Ishikawa (cell line): ENCODE measurements around the gene GRID1.
A peak's percentile ranks its signal among the peaks of the same experiment; 100 is the strongest.

ENCODE experiments used
- CEBPB ChIP-seq: IDR thresholded peaks from 2 replicates; pipeline ENCODE4 v1.6.1; 2012
- CREB1 ChIP-seq: IDR thresholded peaks from 2 replicates; pipeline ENCODE4 v1.6.1; 2012; ENCODE audit warnings: low read depth
- EGR1 ChIP-seq: IDR thresholded peaks from 2 replicates; pipeline ENCODE4 v1.6.1; 2012
- EP300 ChIP-seq: IDR thresholded peaks from 2 replicates; pipeline ENCODE4 v1.6.1; 2012; ENCODE audit warnings: borderline replicate concordance
- FOXM1 ChIP-seq: IDR thresholded peaks from 2 replicates; pipeline ENCODE4 v1.6.1; 2012; ENCODE audit warnings: low read depth, borderline replicate concordance
- NFIC ChIP-seq: IDR thresholded peaks from 2 replicates; pipeline ENCODE4 v1.6.1; 2012
- RAD21 ChIP-seq: IDR thresholded peaks from 2 replicates; pipeline ENCODE4 v1.6.1; 2012; ENCODE audit warnings: low read depth
- TAF1 ChIP-seq: IDR thresholded peaks from 2 replicates; pipeline ENCODE4 v1.6.1; 2012; ENCODE audit warnings: low read depth, mild to moderate bottlenecking
- TCF12 ChIP-seq: IDR thresholded peaks from 2 replicates; pipeline ENCODE4 v1.6.1; 2012; ENCODE audit warnings: low read depth
- TEAD4 ChIP-seq: IDR thresholded peaks from 2 replicates; pipeline ENCODE4 v1.6.1; 2012
- YY1 ChIP-seq: IDR thresholded peaks from 2 replicates; pipeline ENCODE4 v1.6.1; 2012; ENCODE audit warnings: low read depth
- ZBTB7A ChIP-seq: IDR thresholded peaks from 2 replicates; pipeline ENCODE4 v1.6.1; 2012; ENCODE audit warnings: low read depth
- TF ChIP-seq, protein P1 (sequence below): IDR thresholded peaks from 2 replicates; pipeline ENCODE4 v1.6.1; 2012
- TF ChIP-seq, protein P2 (sequence below): IDR thresholded peaks from 2 replicates; pipeline ENCODE4 v1.6.1; 2012; ENCODE audit warnings: low read depth, mild to moderate bottlenecking
- TF ChIP-seq, protein P3 (sequence below): IDR thresholded peaks from 2 replicates; pipeline ENCODE4 v1.6.1; 2012

GRID1 gene

DNA sequence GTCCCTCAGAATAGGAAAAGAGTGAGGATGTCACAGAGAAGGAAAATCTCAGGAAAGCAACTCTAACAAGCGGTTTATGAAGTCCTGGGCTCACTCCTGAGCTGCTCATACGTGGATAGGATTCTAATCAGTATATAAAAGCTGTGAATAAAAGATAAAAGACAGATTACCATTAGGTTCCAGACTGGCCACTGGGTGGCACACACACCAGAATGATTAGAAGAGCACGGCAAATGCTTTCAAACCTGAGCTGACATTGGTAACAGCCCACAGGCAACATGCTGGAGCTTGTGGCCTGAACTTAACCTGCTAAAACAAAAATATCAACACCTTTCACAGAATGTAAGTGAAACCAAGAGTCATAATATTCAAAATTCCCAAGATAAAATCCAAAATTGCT is 370.8 kb downstream of the GRID1 start:
- TF ChIP-seq CEBPB (no peak), RAD21 (peak; percentile 46)
- TF ChIP-seq, protein P1, sequence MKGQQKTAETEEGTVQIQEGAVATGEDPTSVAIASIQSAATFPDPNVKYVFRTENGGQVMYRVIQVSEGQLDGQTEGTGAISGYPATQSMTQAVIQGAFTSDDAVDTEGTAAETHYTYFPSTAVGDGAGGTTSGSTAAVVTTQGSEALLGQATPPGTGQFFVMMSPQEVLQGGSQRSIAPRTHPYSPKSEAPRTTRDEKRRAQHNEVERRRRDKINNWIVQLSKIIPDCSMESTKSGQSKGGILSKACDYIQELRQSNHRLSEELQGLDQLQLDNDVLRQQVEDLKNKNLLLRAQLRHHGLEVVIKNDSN, result no peak

DNA sequence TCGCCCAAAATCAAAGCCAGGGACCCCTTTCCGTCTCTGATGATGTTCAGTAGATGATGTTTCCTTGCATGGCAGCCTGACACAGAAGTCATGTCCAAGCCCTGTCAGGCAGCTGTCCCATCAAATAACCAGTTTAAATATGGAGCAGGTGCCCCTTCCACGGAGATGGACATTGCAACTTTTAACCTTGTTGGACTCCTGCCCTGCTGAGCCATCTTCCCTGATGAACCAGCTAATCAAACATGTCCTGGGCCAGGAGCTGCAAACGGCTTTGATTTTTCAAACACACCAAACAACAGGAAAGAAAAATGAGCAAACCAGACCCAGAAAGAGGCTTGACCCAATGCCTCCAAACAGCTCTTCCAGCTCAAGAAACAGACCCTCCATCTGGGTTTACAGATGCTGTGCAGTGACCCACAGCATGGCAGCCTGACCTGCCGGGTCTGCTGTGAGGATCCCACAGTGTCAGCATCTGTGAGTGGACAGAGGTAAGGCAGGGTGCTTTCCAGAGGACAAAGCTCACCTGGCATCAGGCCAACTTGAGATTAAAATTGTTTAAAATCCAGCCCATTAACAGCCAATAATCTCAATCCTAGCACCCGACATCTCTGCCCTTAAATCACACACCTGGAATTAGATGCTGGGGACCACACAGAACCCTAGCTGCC is 372.6 kb downstream of the GRID1 start:
- TF ChIP-seq EP300, result no peak
- TF ChIP-seq, protein P2, sequence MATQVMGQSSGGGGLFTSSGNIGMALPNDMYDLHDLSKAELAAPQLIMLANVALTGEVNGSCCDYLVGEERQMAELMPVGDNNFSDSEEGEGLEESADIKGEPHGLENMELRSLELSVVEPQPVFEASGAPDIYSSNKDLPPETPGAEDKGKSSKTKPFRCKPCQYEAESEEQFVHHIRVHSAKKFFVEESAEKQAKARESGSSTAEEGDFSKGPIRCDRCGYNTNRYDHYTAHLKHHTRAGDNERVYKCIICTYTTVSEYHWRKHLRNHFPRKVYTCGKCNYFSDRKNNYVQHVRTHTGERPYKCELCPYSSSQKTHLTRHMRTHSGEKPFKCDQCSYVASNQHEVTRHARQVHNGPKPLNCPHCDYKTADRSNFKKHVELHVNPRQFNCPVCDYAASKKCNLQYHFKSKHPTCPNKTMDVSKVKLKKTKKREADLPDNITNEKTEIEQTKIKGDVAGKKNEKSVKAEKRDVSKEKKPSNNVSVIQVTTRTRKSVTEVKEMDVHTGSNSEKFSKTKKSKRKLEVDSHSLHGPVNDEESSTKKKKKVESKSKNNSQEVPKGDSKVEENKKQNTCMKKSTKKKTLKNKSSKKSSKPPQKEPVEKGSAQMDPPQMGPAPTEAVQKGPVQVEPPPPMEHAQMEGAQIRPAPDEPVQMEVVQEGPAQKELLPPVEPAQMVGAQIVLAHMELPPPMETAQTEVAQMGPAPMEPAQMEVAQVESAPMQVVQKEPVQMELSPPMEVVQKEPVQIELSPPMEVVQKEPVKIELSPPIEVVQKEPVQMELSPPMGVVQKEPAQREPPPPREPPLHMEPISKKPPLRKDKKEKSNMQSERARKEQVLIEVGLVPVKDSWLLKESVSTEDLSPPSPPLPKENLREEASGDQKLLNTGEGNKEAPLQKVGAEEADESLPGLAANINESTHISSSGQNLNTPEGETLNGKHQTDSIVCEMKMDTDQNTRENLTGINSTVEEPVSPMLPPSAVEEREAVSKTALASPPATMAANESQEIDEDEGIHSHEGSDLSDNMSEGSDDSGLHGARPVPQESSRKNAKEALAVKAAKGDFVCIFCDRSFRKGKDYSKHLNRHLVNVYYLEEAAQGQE, result no peak
- TF ChIP-seq CREB1, result no peak
- no peak for TF ChIP-seq CEBPB
- TF ChIP-seq TAF1, result no peak
- TF ChIP-seq YY1, result no peak
- no peak for TF ChIP-seq TEAD4
- TF ChIP-seq NFIC, result no peak
- no peak for TF ChIP-seq RAD21
- no peak for TF ChIP-seq ZBTB7A
- TF ChIP-seq, protein P3, sequence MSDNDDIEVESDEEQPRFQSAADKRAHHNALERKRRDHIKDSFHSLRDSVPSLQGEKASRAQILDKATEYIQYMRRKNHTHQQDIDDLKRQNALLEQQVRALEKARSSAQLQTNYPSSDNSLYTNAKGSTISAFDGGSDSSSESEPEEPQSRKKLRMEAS, result no peak
- TF ChIP-seq, protein P1, result no peak
- no peak for TF ChIP-seq EGR1
- TF ChIP-seq TCF12, result no peak
- no peak for TF ChIP-seq FOXM1

DNA sequence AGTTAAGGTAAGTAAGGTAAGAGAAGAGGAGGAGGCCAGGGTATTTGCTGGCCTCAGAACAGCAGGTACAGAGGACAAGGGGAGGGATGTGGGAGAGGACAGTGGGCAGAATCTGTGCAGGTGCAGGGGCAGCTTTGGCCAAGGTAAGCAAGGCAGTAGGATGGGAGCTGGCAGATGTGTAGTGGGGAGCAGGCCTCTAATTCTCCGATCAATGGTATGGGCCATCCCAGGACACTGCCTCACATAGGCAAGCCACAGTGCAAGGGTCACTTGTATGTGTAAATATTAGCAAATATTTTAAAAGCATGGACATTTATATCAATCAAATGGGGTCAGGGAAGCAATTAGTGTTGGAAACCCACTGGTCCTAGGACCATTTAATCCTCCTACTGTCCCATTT is 373.5 kb downstream of the GRID1 start:
- TF ChIP-seq RAD21 (no peak), TCF12 (no peak), CEBPB (no peak)

DNA sequence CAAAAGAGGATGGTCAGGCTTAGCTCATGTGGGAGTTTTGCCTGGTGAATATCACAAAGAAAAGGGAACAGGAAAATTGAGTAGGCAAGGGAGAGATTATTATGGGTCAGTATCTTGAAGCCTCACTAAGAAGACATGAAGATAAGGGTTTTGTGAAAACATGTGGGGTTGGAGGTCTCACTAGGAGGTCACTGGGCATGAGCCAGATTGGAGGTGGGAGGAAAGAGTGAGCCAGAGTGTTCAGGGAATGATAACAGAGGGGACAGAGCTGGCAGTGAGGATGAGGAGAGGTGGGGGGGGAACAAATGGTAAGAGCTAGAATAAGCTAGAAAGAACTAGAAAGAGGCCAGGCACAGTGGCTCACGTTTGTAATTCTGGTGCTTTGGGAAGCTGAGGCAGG is 374.3 kb downstream of the GRID1 start:
- no peak for TF ChIP-seq YY1
- no peak for TF ChIP-seq NFIC
- no peak for TF ChIP-seq ZBTB7A
- TF ChIP-seq, protein P1, result no peak
- TF ChIP-seq, protein P2, result no peak
- TF ChIP-seq CREB1, result no peak
- TF ChIP-seq TAF1, result no peak

DNA sequence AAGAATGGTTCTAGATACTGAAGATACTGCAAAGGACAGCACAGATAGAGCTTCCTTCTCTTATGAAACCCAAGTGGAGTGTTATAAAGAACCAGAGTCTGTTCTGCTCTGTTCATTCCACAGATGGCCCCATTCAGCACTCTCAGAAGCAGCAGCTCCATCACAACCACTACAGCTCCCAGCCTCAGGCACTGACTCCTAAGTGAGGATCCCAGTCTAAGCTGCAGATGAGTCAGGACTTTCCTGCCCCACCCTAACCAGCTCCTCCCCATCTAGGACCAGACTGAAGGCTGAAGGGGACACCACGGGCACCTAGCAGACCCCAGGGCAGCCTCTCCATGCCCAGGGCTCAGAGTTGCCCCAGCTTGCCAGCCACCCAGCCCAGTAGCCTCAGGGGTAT is 379.8 kb downstream of the GRID1 start:
- no peak for TF ChIP-seq NFIC
- TF ChIP-seq YY1, result no peak
- no peak for TF ChIP-seq CREB1
- TF ChIP-seq EGR1, result no peak
- TF ChIP-seq, protein P3, result no peak
- TF ChIP-seq, protein P1, result no peak
- no peak for TF ChIP-seq TCF12
- TF ChIP-seq ZBTB7A, result no peak
- TF ChIP-seq, protein P2, result no peak
- TF ChIP-seq CEBPB, result no peak
- no peak for TF ChIP-seq TEAD4
- no peak for TF ChIP-seq EP300
